Activated CD4-positive, alpha-beta T cell treated with anti-CD3 and anti-CD28 coated beads, Interleukin-2, amount 50 U/mL, for 4 hours (primary cell): Measurements from ENCODE around the gene TMEM220.

Experiments used
- DNase-seq, 2 experiments: peaks; one replicate each; pipeline ENCODE4 v3.0.0-alpha.2; 2020

TMEM220 gene

DNA sequence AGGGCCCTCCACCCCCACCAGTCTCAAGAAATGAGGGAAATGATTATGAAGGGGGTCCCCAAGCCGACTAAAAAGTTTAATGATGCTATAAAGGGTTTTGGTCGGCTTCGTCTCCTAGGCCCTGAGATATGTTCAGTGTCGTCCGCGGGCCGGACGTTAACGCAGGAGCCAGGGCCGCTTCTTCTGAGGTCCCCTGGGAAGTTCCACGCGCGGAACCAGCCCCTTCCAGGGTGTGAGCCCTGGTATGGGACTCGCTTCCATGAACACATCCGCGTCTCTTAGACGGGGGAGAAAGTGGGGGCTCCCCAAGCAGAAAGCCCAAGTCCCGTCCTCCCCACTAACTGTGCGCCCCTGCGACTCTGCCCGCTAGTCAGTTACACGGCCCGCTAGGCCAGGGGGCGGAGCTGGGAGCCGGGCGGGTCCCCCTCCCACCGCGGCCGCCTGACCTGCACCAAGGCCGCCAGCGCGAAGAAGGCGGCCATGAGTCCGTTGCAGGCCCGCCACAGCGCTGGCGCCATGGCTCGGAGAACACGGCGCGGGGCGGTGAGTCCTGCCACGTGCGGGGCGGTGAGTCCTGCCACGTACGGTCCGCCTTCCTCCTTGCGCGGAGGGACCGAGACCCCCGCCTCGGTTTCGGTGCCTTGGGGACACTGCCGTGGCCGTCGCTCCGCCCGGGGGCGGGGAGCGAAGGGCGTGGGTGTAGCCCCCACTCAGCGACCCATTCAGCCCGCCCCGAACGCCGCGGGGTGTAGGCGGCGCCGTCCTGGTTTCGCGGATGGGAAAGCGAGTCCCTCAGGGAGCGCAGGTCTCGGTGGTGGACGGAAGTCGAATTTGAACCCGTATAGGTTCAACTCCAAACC lies at the start of gene TMEM220:
Gene TMEM220 (minus strand): TSS at position 690 of the 860 bp plus-strand sequence. CDS start 172 bp downstream, at position 518.
- peak; percentile 30 to 32 for DNase-seq

DNA sequence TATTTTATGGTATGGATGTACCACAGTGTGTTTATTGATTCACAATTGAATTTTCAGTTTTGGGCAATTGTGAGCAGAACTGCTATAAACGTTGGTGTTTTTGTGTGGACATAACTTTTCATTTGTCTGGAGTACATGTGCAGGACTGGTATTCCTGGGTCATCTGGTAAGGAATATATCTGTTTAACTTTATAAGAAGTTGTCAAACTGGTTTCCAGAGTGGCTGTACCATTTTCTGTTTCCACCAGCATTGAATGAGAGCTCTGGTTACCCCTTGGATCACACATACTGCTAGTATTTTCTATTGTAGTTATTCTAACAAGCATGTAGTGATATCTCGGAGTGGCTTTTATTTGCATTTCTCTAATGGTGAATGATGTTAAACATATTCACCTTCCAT lies 49.8 kb upstream of the TMEM220 start:
- no peak for DNase-seq

GRCh38 chr17:10777890-10778289 lies 48.1 kb upstream of the TMEM220 start:
- no peak for DNase-seq

GRCh38 chr17:10777131-10777807 lies 47.4 kb upstream of the TMEM220 start:
- DNase-seq: no peak

GRCh38 chr17:10776381-10776780 lies 46.6 kb upstream of the TMEM220 start:
- DNase-seq: no peak

DNA sequence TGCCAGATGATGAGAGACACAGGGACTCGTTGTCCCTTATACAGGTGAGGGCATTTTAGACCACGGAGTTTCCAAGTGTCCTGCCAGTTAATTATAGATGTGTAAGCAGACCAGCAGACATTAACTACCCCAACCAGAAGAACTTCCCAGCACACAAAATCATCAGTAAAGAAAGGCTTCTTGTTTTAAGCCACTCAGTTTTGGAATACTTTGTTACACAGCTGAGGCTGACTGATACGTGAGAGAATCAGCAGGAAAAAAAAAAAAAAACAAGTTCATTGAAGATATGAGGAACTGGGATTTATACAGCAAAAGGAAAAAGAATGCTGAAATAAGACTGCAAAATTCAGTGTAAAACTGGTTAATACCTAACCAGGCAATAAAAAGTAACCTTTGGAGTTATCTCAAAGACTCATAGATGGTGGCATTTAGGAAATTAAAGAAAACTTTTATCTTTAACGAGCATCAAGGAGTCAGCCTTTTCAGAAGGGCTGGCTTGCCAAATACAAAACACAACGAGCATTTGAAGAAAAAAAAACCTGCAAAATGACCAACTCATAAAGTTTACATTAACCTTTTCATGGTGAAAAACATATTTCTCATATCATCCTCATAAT lies 46.0 kb upstream of the TMEM220 start:
- DNase-seq: no peak

- DNase-seq: no peak
Measured at GRCh38 chr17:10775058-10775457, 45.2 kb upstream of the TMEM220 start.

DNA sequence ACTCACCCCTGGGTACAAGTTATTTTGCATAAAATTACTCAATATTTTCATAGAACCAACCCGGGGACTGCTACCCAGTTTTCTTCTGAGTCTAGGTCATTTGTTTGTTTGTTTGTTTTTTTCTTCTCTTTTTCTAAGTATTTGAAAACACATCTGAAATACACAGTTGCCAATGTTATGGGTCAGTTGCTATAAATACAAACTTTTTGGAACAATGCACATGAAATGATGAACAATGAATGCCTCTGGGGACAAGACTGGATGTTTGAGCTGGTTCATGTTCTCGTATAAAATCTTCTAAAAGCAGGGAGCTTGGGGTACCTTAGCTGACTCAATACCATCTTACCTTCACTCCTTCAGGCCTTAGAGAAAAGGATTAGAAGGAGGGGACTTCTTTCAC lies 43.6 kb upstream of the TMEM220 start:
- DNase-seq: no peak

GRCh38 chr17:10772425-10773380 lies 42.9 kb upstream of the TMEM220 start:
- peak; percentile 10 to 16 for DNase-seq

GRCh38 chr17:10771148-10771547 lies 41.3 kb upstream of the TMEM220 start:
- no peak for DNase-seq

DNA sequence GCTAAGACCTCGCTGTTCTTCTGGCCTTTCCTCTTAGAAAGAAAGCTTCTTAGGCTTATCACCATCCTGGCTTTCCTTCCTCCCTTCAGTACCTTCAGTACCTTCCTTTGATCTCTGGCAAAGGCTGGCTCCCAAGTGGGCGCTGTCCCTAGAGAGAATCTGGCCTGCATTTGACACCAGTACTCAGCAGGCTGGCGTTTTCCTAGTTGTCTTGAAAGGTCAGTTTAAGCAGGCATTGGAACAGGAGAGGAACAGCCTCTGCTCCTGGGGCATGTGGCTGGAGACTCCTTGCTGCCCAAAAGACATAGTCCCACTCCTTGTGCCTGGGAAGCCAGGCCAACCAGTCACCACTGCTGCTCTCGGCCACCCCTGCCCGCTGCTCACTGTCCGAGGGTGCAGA lies 40.0 kb upstream of the TMEM220 start:
- DNase-seq: no peak

DNA sequence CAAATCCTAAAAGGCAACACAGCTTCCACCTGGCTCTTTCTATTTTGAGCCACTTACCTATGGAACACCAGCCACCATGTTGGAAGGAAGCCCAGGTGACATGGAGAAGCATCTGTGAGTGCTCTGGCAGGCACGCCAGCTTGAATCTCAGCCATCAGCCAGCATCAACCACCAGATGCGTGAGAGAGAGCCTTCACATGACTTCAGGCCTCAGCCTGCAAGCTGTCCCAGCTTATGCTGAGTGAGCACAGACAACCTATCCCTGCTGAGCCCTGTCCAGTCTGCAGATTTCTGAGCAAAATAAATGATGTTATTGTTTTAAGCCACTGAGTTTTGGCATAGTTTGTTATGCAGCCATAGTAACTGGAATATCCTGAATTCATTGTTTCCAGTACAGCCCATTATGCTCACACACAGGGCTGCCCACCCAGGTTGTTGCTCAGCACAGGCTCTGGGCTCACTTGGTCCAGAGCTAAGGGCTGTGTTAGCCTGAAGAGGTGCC lies 39.0 kb upstream of the TMEM220 start:
- no peak for DNase-seq

DNA sequence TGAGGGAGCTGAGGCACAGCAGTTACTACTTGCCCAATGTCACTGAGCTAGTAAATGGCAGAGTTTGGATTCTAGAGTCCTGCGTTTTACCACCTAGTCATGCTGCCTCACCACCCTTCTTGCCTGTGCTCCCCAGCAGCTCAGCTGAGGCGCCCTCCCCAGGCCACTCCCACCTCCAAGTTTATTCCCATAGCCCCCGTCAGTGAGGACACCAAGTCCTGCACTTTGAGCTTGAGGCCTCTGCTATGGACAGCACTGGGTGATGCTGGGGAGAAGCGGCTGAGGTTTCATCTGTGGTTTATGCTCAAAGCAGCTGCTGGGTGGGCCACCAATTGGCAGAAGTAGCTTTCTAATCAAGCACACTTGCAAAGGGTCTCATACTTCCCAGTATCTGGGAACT lies 37.4 kb upstream of the TMEM220 start:
- DNase-seq: no peak

DNA sequence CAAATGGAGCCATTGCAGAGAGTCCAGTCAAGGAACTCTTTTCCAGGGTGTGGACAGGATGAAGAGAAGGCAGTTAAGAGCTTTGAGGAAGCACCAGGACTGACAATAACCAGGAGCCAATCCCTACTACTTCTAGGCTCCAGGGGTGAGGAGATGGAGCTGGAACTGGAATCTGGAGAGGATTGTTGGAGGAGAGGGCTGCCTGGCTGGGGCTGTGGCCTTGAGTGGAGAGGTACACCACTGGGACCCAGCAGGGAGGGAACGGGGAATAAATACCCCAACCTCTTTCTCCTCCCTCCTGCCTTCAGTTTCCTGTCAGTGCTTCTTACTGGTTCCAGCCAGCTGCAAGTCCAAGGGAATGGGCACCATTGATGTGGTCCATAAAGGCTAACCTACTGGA lies 32.2 kb upstream of the TMEM220 start:
- no peak for DNase-seq

DNA sequence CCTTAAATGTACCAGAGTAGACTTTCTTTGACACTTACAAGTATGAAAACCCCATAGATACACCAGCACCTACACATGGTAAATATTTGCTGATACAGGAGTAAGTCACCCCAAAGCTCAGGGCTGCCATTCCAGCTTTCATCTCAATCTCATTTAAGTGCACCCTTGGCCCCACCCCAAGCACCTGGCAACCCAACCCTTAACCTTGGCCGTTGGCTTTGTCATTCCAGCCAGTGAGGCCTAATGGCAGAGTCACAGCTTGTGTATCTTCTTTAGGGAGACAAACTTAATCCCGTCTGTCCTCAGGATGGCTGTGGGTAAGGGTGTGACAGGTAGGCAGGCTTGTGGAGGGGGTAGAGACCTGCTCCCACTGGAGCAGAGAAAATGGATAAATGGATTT lies 31.5 kb upstream of the TMEM220 start:
- no peak for DNase-seq

DNA sequence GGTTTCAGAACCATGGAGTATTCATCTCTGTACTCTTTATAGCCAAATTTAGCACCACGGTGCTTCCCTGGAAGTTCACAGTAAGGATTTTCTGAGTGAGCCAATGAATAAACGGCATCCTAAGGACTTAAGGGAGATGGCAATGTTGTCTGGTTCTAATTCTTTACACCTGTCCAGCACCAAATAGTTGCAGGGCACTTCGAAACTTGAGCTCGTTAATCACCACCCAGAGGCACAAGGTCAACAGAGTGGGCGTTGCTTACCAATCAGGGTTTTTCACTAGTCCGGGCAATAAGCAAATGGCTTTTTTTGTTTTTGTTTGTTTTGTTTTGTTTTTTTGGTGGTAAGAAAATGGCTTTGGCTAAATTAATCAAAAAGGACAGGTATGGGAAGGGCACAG lies 28.2 kb upstream of the TMEM220 start:
- no peak for DNase-seq

GRCh38 chr17:10757647-10758046 lies 27.8 kb upstream of the TMEM220 start:
- DNase-seq: no peak

- DNase-seq: no peak
Measured at GRCh38 chr17:10757067-10757466, 27.2 kb upstream of the TMEM220 start.

- no peak for DNase-seq
Measured at GRCh38 chr17:10756619-10757018, 26.8 kb upstream of the TMEM220 start.

DNA sequence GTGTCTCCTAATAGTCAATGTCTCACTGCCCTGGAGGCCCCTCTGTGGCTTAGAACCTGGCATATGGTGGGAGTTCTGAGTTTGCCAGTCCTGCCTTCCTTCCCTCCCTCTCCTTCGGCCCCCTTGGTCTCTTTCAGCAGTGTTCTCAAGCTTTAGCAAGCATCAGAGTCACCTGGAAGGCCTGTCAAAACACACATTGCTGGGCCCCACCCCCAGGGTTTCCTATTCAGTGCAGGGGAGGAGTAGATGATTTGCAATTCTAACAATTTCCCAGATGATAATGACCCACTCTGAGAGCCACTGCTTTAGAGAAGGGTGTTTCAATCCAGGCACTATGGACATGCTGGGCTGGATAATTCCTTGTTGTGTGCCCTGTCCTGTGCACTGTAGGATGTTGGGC lies 26.4 kb upstream of the TMEM220 start:
- DNase-seq: no peak

DNA sequence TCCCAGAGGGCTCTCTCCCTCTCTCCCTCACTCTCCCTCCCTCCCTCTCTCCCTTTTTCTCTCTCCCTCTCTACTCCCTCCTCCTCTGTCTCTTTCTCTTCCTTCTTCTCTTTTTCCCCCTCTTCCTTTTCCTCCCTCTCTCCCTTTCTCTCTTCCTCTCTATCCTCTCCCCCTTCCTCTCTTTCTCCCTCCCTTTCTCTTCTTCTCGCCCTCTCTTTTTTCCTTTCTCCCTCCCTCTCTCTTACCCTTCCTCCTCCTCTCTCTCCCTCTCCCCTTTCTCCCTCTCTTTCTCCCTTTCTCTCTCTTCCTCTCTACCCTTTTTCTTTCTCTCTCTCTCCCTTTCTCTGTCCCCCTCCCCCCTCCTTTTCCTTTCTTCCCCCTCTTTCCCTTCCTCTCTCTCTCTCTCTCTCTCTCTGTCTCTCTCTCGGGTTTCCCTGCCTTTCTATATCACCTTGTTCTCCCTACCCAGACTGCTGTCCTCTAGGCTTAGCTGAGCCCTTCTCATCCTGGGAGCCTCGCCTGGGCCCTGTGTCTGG lies 25.8 kb upstream of the TMEM220 start:
- no peak for DNase-seq
